ENCODE results near the gene NFKBIA.
"Not testable (repeated sequence)": the region's sequence is repeated elsewhere in the genome, so short reads cannot be mapped to it uniquely, and the experiment has no call there.

Gene NFKBIA, protein sequence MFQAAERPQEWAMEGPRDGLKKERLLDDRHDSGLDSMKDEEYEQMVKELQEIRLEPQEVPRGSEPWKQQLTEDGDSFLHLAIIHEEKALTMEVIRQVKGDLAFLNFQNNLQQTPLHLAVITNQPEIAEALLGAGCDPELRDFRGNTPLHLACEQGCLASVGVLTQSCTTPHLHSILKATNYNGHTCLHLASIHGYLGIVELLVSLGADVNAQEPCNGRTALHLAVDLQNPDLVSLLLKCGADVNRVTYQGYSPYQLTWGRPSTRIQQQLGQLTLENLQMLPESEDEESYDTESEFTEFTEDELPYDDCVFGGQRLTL

DNA sequence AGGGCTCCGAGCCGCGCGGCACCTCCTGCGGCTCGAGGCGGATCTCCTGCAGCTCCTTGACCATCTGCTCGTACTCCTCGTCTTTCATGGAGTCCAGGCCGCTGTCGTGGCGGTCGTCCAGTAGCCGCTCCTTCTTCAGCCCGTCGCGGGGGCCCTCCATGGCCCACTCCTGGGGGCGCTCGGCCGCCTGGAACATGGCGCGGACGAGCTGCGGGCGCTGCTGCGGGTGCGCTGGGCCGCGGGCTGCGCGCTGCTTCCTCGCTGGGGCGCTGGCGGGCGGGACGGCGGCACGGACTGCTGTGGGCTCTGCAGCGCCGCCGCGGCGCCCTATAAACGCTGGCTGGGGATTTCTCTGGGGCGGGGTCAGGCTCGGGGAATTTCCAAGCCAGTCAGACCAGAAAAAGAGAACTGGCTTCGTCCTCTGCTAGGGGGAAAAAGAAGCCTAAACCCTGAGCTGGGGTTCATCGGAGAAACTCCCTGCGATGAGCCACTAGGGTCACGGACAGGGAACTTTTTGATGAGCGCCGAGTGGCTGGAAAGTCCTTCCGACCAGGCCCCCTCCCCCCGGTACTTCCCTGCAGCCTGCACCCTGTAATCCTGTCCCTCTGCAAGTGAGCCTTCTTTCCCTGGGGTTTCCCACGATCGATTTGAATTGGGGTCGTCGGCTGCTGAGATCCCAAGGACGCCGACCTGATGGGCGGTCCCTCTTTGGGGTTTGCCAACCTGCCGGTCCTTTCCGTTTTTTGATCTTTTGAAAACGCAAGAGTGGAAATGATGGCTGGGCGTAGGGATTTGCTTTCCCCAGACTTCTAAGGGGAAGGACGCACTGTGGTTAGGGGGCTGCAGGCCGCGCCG is at the start of gene NFKBIA:
NFKBIA (minus strand) TSS at position 301 of the 855 bp plus-strand sequence; CDS start at position 196, 105 bp downstream.
- TF ChIP-seq, protein P1, sequence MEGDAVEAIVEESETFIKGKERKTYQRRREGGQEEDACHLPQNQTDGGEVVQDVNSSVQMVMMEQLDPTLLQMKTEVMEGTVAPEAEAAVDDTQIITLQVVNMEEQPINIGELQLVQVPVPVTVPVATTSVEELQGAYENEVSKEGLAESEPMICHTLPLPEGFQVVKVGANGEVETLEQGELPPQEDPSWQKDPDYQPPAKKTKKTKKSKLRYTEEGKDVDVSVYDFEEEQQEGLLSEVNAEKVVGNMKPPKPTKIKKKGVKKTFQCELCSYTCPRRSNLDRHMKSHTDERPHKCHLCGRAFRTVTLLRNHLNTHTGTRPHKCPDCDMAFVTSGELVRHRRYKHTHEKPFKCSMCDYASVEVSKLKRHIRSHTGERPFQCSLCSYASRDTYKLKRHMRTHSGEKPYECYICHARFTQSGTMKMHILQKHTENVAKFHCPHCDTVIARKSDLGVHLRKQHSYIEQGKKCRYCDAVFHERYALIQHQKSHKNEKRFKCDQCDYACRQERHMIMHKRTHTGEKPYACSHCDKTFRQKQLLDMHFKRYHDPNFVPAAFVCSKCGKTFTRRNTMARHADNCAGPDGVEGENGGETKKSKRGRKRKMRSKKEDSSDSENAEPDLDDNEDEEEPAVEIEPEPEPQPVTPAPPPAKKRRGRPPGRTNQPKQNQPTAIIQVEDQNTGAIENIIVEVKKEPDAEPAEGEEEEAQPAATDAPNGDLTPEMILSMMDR (IDR thresholded peaks at IDR 0.05): no peak
- peak within 1 kb of the TSS; percentile 99 for H3K27ac Mint-ChIP-seq
- peak within 1 kb of the TSS; percentile 97 for H3K4me3 Mint-ChIP-seq
- DNase-seq: peak; percentile 87
- peaks cover 54% of the 10 kb centered on the region for H3K4me1 Mint-ChIP-seq
- peaks cover 34% of the 10 kb centered on the region for H3K36me3 Mint-ChIP-seq (ENCODE audit: low read depth)
- no peaks in the 10 kb centered on the region for H3K9me3 Mint-ChIP-seq
- H3K27me3 Mint-ChIP-seq (ENCODE audit: low read depth, poor library complexity): peaks cover 3% of the 10 kb centered on the region

DNA sequence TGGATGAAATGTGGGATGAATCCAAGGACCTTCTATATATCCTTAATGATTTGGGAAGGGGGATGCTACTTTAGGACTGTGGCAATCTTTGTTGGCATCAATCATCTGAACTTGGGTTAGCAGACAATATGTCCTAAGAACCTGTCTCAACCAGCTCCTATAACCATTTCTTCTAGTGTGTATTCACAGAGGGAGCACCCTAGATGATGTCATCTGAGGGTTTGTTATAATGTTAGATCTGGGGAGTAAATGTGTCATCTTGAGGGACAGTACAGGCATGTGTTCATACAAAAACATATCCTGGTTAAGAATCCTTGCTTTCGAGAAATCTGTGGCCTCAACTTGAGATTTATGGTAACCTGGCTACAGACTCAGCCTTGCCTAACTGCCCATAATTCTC is 41.9 kb upstream of the NFKBIA start:
- H3K27me3 Mint-ChIP-seq (ENCODE audit: low read depth, poor library complexity): peaks cover 9% of the 10 kb centered on the region
- no peaks in the 10 kb centered on the region for H3K9me3 Mint-ChIP-seq
- H3K4me3 Mint-ChIP-seq: no peak overlapping the region
- no peaks in the 10 kb centered on the region for H3K4me1 Mint-ChIP-seq
- no peaks in the 10 kb centered on the region for H3K36me3 Mint-ChIP-seq (ENCODE audit: low read depth)
- H3K27ac Mint-ChIP-seq: no peak overlapping the region
- TF ChIP-seq, protein P1 (IDR thresholded peaks at IDR 0.05): no peak
- no peak for DNase-seq

DNA sequence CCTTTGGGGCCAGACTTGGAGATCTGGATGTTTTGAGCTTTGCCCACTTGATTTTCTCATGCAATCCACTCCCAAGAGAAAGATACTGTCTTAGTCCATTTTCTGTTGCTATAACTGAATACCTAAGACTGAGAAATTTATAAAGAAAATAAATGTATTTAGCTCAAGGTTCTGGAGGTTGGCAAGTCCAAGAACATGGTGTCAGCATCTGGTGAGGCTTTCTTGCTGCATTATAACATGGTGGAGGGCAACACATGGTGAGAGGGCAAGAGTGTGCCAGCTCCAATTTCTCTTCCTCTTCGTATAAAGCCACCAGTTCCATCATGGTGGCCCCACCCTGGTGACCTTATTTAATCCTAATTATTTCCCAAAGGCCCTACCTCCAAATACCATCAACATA is 39.6 kb upstream of the NFKBIA start:
- no peak overlapping the region for H3K4me3 Mint-ChIP-seq
- no peaks in the 10 kb centered on the region for H3K9me3 Mint-ChIP-seq
- DNase-seq: no peak
- no peaks in the 10 kb centered on the region for H3K4me1 Mint-ChIP-seq
- peaks cover 9% of the 10 kb centered on the region for H3K27me3 Mint-ChIP-seq (ENCODE audit: low read depth, poor library complexity)
- no peak overlapping the region for H3K27ac Mint-ChIP-seq
- TF ChIP-seq, protein P1 (IDR thresholded peaks at IDR 0.05): no peak
- H3K36me3 Mint-ChIP-seq (ENCODE audit: low read depth): no peaks in the 10 kb centered on the region

DNA sequence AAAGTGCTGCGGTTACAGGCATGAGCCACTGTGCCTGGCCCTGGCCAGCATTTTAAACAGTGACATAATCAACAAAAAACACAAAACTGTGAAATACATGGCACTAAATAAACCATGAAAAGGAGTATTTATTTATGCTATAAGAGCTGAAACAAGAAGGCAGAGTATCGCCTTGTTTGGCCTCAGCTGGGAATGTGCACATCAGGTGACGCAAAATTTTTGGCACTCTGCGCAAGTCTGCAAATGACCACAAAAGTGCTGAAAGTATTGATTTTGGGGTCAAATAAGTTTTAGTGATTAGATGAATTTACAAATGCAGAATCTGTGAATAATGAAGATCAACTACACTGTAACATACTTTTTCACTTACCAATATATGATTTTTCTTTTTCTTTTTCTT is 36.6 kb upstream of the NFKBIA start:
- Mint-ChIP-seq H3K36me3 (ENCODE audit: low read depth) (no peaks in the 10 kb centered on the region), H3K4me1 (no peaks in the 10 kb centered on the region), H3K27me3 (ENCODE audit: low read depth, poor library complexity) (peaks cover 8% of the 10 kb centered on the region), H3K4me3 (no peak overlapping the region), H3K9me3 (peaks cover 4% of the 10 kb centered on the region), H3K27ac (no peak overlapping the region)
- TF ChIP-seq, protein P1 (IDR thresholded peaks at IDR 0.05): no peak
- no peak for DNase-seq

DNA sequence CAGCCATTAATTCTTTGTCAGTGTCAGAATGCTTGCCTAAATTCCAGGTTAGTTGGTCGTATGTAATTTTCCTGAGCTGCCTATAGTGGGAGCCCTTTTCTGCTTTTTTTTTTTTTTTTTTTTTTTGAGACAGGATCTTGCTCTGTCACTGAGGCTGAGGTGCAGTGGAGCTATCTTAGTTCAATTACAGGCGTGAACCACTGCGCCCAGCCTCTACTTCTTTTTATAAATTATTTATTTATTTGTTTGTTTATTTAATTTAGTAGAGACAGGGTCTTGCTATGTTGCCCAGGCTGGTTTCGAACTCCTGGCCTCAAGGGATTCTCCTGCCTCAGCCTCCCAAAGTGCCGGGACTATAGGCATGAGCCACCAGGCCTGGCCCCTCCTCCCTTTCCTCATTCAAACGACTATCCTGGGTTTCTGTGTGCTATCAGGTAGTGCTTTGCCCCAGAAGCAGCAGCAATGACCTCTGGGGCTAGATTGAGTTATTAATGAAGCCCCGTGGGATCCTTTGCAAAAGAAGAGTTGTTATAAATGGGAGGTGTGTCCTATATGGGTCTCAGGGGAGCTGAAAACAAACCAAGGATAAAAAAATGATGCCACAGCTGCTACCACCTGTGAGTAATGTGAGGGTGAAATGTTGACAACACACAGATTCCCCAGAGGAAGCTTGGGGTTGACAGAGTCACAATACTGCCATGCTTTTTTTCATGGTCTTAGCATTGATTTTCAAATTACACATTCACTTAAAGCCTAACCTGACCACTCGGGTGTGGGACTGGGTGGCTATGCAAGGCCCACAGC is 34.6 kb upstream of the NFKBIA start:
- Mint-ChIP-seq H3K27ac (no peak overlapping the region), H3K36me3 (ENCODE audit: low read depth) (no peaks in the 10 kb centered on the region), H3K9me3 (peaks cover 10% of the 10 kb centered on the region), H3K4me1 (no peaks in the 10 kb centered on the region), H3K27me3 (ENCODE audit: low read depth, poor library complexity) (no peaks in the 10 kb centered on the region), H3K4me3 (no peak overlapping the region)
- no peak for DNase-seq
- TF ChIP-seq, protein P1 (IDR thresholded peaks at IDR 0.05): peak; percentile 60

DNA sequence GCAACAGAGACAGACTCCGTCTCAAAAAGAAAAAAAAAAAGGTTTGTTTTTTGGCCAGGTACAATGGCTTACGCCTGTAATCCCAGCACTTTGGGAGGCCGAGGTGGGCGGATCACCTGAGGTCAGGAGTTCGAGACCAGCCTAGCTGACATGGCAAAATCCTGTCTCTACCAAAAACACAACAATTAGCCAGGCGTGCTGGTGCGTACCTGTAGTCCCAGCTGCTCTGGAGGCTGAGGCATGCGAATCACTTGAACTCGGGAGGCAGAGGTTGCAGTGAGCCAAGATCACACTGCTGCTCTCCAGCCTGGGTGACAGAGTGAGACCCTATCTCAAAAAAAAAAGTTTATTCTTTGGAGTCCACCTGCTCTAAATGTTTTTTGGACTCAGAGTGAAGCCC is 33.9 kb upstream of the NFKBIA start:
- H3K4me3 Mint-ChIP-seq; H3K27ac Mint-ChIP-seq; DNase-seq; H3K27me3 Mint-ChIP-seq (ENCODE audit: low read depth, poor library complexity); H3K4me1 Mint-ChIP-seq; H3K36me3 Mint-ChIP-seq (ENCODE audit: low read depth): not testable (repeated sequence)
- H3K9me3 Mint-ChIP-seq: peaks cover 10% of the 10 kb centered on the region
